Right lobe of liver (tissue), 4 donors: ENCODE results near the gene CSTB.

Experiments used
- CTCF ChIP-seq, 4 donors: fragments of 200-600 bp in 3 of 4; fragments of 450-650 bp in 1 of 4; IDR thresholded peaks; one replicate each; pipeline versions ENCODE4 v1.5.1 to v1.8.0; 2016 to 2022; ENCODE audit warnings: antibody characterized with exemption in 4 of 4, mild to moderate bottlenecking in 2 of 4
- POLR2A ChIP-seq: fragments of 450-650 bp; IDR thresholded peaks from one replicate; pipeline ENCODE4 v1.6.1; 2017; ENCODE audit warnings: antibody characterized with exemption, mild to moderate bottlenecking
- donor health status: DM: no; HTN: no; CAD: no.
- donor health status: DM: no; HTN: no; CAD: no.
- donor health status: DM: no; HTN: yes; CAD: no.

- TF ChIP-seq CTCF (IDR thresholded peaks at IDR 0.05) (no peak), POLR2A (no peak)
Observed at GRCh38 chr21:43758811-43759210, 17.3 kb downstream of the CSTB start.
